GM18868 (cell line): ENCODE results near the gene PLA2G6.

Source experiments
- ATAC-seq: cut with Tn5 transposase; IDR thresholded peaks from one replicate; pipeline ENCODE4 v1.9.1; 2021; ENCODE audit warnings: mild to moderate bottlenecking, moderate library complexity; ENCODE audit not compliant: unreplicated experiment

Gene PLA2G6

DNA sequence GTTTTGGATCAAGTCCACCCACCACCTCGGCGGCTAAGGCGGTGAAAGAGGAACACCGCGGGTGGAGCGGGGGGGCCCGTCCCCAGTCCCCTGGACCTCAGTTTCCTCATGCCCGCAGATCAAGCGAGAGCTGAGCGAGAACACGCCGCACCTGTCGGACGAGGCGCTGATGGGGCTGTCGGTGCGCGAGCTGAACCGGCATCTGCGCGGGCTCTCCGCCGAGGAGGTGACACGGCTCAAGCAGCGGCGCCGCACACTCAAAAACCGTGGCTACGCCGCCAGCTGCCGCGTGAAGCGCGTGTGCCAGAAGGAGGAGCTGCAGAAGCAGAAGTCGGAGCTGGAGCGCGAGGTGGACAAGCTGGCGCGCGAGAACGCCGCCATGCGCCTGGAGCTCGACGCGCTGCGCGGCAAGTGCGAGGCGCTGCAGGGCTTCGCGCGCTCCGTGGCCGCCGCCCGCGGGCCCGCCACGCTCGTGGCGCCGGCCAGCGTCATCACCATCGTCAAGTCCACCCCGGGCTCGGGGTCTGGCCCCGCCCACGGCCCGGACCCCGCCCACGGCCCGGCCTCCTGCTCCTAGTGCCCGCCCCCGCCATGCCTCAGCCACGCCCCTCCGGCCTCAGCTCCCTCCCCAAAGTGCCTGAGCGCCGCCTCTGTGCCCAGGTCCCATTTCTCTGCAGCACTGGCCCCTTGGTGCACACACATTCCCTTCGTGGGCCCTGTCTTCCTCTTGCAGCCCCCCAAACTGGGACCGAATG is 32.8 kb upstream of the PLA2G6 start:
- ATAC-seq, result no peak

- ATAC-seq, result no peak
Observed at GRCh38 chr22:38213990-38214301, 32.3 kb upstream of the PLA2G6 start.

DNA sequence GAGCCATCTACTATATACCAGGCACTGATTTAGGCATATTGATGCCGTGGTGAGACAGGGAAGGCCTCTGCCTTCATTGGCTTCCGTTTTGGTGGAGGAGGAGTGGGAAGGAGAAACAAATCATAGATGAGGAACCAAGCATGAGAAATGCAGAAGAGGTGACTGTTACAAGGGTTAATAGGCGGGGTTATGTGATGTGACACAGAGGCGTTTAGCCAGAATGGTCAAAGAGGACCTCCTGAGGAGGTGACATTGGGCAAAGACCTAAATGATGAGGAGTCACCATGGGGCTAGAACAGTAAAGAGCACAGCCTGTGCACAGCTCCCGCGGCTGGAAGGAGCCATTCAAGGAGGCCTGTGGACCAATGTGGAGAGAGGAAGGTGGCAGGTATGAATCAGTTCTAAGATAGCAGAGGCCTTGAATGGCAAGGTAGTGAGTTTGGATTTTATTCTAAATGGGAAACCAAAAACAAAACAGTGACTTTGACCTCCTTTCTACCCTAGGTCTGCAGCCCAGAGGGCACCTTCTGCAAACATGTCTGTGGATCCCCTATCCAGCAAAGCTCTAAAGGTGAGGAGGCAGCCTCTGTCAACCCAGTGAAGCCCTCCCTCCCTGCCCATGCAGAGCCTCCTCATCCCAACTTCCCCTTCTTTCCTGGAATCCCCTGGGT is 31.8 kb upstream of the PLA2G6 start:
- ATAC-seq, result no peak

- no peak for ATAC-seq
Observed at GRCh38 chr22:38212442-38212841, 30.8 kb upstream of the PLA2G6 start.

DNA sequence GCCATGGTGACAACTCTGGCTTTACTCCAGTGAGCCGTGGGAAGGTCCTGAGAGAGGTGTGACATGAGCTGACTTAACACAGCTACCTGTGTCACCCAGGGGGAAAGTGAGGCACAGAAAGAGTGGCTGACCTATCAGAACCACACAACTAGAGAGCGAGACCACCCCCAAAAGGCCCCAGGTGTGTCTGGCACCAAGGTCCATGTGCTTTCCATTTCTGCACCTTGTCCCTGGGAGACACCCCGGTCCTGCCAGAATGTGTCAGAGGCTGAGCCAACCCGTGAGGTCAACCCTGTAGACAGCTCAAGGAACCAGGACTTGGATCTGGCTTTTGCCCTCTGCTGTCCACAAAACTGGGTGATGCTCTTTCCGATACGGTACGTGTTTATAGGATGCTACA is 29.9 kb upstream of the PLA2G6 start:
- ATAC-seq, result no peak

GRCh38 chr22:38208551-38208968 is 26.9 kb upstream of the PLA2G6 start:
- ATAC-seq, result no peak

GRCh38 chr22:38207898-38208432 is 26.3 kb upstream of the PLA2G6 start:
- no peak for ATAC-seq

GRCh38 chr22:38205261-38206128 is 23.9 kb upstream of the PLA2G6 start:
- no peak for ATAC-seq

DNA sequence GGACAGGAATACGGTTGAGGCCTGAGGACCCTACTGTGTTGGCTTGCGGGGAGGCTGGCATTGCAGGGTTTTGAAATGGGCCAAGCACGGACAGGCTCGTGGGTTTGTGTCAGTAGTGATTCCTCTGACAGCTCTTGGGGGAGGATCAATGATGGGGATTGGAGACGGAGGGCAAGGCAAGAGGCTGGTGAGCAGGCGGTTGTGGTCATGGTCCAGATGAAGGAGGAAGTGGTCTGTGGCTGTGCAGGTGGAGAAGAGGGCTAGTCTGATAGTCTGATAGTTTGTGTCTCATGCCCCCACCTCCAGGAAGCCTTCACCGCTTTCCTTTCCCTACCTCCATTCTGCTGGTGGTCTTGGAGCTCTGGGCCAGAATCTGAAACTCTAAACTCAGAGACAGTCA is 23.2 kb upstream of the PLA2G6 start:
- no peak for ATAC-seq

- ATAC-seq, result no peak
Observed at GRCh38 chr22:38203855-38204514, 22.4 kb upstream of the PLA2G6 start.

GRCh38 chr22:38203090-38203810 is 21.6 kb upstream of the PLA2G6 start:
- no peak for ATAC-seq

DNA sequence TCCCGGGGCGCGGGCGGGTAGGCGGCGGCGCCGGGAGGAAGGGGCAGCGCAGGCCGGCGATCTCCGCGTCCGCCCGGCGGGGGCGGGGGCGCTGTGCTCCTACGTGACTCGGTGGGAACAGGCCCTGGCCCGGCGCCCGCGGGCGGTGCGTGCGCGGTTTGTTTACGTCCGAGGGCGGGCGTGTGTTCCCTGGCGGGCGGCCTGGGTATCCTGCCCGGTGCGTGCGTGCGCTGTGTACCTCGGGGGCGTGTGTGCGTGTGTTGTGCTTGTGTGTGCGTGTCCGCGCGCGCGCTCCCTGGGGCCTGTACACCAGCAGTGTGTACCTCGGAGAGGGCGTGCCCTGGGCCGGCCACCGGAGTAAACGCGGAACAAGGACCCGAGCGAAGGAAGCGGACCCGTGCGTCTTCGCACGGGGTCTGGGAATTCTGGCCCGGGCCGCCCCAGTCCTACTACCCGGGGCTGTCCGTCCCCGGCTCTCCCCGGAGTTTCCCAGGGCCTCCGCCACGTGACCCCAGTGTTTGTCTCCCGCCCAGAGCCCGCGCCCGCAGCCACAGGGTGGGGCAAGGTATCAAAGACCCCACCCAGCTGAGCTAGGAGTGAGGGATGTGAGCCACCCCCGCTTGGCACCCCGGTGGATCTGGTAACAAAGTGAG is 20.9 kb upstream of the PLA2G6 start:
- peak; percentile 19 for ATAC-seq

DNA sequence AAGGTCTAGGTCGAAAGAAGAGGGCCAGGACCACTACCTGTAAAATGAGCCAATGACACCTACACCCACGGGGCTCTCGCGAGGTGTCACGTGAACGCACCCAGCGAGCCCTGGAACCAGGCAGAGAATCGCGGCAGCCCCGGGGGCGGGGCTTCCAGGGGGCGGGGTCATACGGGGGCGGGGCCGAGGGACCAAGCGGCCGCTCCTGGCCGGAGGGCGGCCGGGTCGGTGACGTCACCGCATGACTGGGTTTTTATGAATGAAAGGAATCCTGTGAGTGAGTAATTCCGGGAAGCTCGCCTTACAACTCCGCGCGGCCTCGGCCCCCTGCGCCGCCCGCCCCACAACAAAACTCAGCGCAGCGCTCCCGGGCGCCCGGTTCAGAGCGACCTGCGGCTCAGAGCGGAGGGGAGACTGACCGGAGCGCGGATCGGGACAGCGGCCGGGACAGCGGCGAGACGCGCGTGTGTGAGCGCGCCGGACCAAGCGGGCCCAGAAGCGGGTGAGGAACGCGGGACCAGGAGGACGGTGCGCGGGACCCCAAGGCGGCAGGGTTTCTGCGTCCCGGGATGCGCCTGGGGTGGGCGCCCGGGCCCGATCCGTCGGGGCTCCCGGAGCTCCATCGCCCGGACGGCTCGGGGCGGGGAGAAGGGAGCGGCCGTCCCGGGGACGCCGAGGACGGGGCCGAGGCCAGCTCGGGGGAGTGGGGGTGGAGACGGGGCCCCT is 20.2 kb upstream of the PLA2G6 start, which contains the start of gene MAFF:
MAFF (plus strand) TSS at position 284 of the 726 bp plus-strand sequence. CDS start 11,860 bp downstream, outside the sequence.
- peak; percentile 61 for ATAC-seq

DNA sequence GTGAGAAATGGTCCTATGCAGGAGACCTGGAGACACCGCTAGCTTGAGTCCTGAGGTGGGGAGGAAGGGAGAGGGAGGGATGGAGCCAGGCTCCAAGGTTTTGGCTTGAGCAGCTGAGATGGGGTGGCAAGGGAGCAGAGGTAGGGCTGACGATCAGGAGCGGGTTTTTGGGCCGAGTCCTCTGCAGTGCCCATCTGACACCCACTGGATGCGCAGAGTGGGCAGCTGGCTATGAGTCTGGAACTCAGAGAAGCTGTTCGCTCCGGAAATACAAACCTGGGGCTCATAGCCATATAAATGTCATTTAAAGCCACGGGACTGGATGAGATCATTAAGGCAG is 19.7 kb upstream of the PLA2G6 start:
- no peak for ATAC-seq

- no peak for ATAC-seq
Observed at GRCh38 chr22:38199826-38200559, 18.4 kb upstream of the PLA2G6 start.

DNA sequence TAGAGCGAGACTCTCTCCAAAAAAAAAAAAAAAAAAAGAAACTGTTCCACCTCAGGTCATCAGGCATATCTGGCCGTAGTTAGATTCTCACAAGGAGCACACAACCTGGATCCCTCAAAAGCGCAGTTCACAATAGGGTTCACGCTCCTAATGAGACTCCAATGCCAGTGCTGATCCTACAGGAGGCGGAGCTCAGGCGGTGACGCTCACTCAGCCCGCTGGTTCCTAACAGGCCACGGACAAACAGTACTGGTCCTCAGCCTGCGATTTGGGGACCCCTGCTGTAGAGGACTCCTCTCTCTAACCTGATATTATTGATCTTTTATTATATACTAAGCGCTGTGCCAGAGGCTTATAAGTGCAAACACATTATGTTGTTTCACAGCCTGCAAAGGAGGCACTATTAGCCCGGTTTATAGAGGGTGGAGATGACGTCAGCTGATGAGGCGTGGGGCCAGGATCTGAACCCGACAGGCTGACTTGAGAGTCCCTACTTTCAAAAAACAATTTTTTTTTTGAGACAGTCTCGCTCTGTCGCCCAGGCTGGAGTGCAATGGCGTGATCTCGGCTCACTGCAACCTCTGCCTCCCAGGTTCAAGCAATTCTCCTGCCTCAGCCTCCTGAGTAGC is 15.3 kb upstream of the PLA2G6 start:
- no peak for ATAC-seq

- no peak for ATAC-seq
Observed at GRCh38 chr22:38193580-38193979, 11.9 kb upstream of the PLA2G6 start.

GRCh38 chr22:38192475-38192863 is 10.8 kb upstream of the PLA2G6 start:
- ATAC-seq, result no peak
